HepG2 (cell line): ENCODE results near the gene MTCL1. TPM values are rescaled to one million over a fixed set of nuclear protein-coding genes. Genes with fewer than 3 reads are reported as not detected.

Experiments
- ATAC-seq: fragments of 200-7000 bp; cut with Tn5 transposase; 3 replicates; pipeline ENCODE4 v1.9.1; 2020; ENCODE audit warnings: mild to moderate bottlenecking, moderate library complexity
- BruUV-seq: library from RNA; stranded (reverse); fragments of 400-500 nt; replicated peaks from 2 replicates; lab custom pipeline; 2021; lab: Mats Ljungman, UMichigan
- CTCF ChIA-PET: fragments of 300-600 bp; formaldehyde crosslinking; extraction: SDS; loops from one replicate; lab custom pipeline; 2021; ENCODE audit warnings: low total read pairs, inconsistent platforms, low intra/inter-chr PET ratio; lab: Yijun Ruan, JAX
- POLR2A ChIA-PET: fragments of 350-600 bp; sonication (Branson Sonifier 250); formaldehyde crosslinking; loops from one replicate; lab custom pipeline; 2020; ENCODE audit warnings: antibody characterized with exemption, inconsistent platforms; lab: Yijun Ruan, JAX
- DNase-seq: peaks from one replicate; pipeline ENCODE4 v3.0.0-alpha.2; 2015; ENCODE audit warnings: low spot score
- FAIRE-seq: peaks from 3 replicates; lab custom pipeline; 2011; peaks lifted over from hg19 to GRCh38; lab: Jason Lieb, UNC
- H2AFZ ChIP-seq: one replicate; pipeline ENCODE4 v1.6.1; 2011; ENCODE audit warnings: low read length, inconsistent platforms
- H3K27ac ChIP-seq: fragments of 300-600 bp; 3 replicates; pipeline ENCODE4 v1.8.0; 2011; ENCODE audit warnings: mixed run types, mild to moderate bottlenecking, mixed read lengths, low read length, inconsistent platforms; ENCODE audit not compliant: insufficient read depth; ENCODE audit errors: extremely low read length
- H3K27me3 ChIP-seq, 2 experiments: fragments of 200-600 bp in 1 of 2; 2 replicates in 1 of 2; 3 replicates in 1 of 2; pipeline versions ENCODE4 v1.6.0 to v1.8.0; 2011; ENCODE audit warnings: low read length in 2 of 2, mild to moderate bottlenecking in 2 of 2, moderate library complexity in 2 of 2, inconsistent platforms in 1 of 2; ENCODE audit not compliant: insufficient read depth in 2 of 2, control insufficient read depth in 1 of 2
- H3K36me3 ChIP-seq, 2 experiments: fragments of 200-600 bp in 1 of 2; replicated peaks in 1 of 2; 2 replicates in 1 of 2; 3 replicates in 1 of 2; pipeline versions ENCODE4 v1.5.1 to v1.8.0; 2011; ENCODE audit warnings: low read length in 2 of 2, inconsistent platforms in 1 of 2; ENCODE audit not compliant: insufficient read depth in 2 of 2, control insufficient read depth in 1 of 2
- H3K4me1 ChIP-seq: 2 replicates; pipeline ENCODE4 v1.5.1; 2012; ENCODE audit warnings: low read length, inconsistent platforms; ENCODE audit not compliant: insufficient read depth
- H3K4me2 ChIP-seq: 2 replicates; pipeline ENCODE4 v1.6.0; 2011; ENCODE audit warnings: low read depth, low read length, inconsistent platforms
- H3K4me3 ChIP-seq, 3 experiments: fragments of 200-600 bp in 1 of 3; sonication (generic), shearing (Covaris generic) in 1 of 3; replicated peaks in 1 of 3; 2 replicates each; pipeline ENCODE4 v1.5.1; 2011 to 2016; ENCODE audit warnings: low read length in 3 of 3, inconsistent platforms in 2 of 3, low read depth in 2 of 3, mild to moderate bottlenecking in 2 of 3, control low read depth in 1 of 3, mixed read lengths in 1 of 3; ENCODE audit not compliant: insufficient read depth in 1 of 3
- H3K79me2 ChIP-seq: one replicate; pipeline ENCODE4 v1.6.1; 2011; ENCODE audit warnings: low read length, inconsistent platforms; ENCODE audit not compliant: insufficient read depth
- H3K9ac ChIP-seq: 2 replicates; pipeline ENCODE4 v1.6.0; 2011; ENCODE audit warnings: mild to moderate bottlenecking, low read depth, low read length, inconsistent platforms; ENCODE audit not compliant: insufficient read depth
- H3K9me3 ChIP-seq: 2 replicates; pipeline ENCODE4 v1.5.1; 2012; ENCODE audit warnings: mild to moderate bottlenecking, low read length
- H4K20me1 ChIP-seq: 2 replicates; pipeline ENCODE4 v1.6.0; 2011; ENCODE audit warnings: inconsistent platforms, mild to moderate bottlenecking, low read length, moderate library complexity; ENCODE audit not compliant: insufficient read depth
- AHDC1 ChIP-seq: sonication (generic); formaldehyde crosslinking; IDR thresholded peaks from 2 replicates; pipeline ENCODE4 v1.5.1; 2020; ENCODE audit warnings: mild to moderate bottlenecking, missing genetic modification reagents, borderline replicate concordance
- CEBPB ChIP-seq: IDR thresholded peaks from 2 replicates; pipeline ENCODE4 v1.6.1; 2011; ENCODE audit warnings: low read depth, low read length, improper control_type of control experiment, borderline replicate concordance
- IKZF5 ChIP-seq: IDR thresholded peaks from 2 replicates; pipeline ENCODE4 v1.6.1; 2018; ENCODE audit warnings: missing genetic modification reagents, mild to moderate bottlenecking, missing compliant biosample characterization
- MIXL1 ChIP-seq: IDR thresholded peaks from 2 replicates; pipeline ENCODE4 v1.6.1; 2016
- MTA3 ChIP-seq: sonication (generic); formaldehyde crosslinking; IDR thresholded peaks from 2 replicates; pipeline ENCODE4 v1.4.0; 2020; ENCODE audit warnings: missing genetic modification reagents
- MYC ChIP-seq: sonication (generic); formaldehyde crosslinking; IDR thresholded peaks from 2 replicates; pipeline ENCODE4 v1.9.0; 2021; ENCODE audit warnings: missing genetic modification reagents, borderline replicate concordance
- PAWR ChIP-seq: sonication (generic); formaldehyde crosslinking; IDR thresholded peaks from 2 replicates; pipeline ENCODE4 v1.4.0; 2020; ENCODE audit warnings: missing genetic modification reagents, mild to moderate bottlenecking, borderline replicate concordance
- PRPF4 ChIP-seq: fragments of 200-400 bp; formaldehyde crosslinking; IDR thresholded peaks from 2 replicates; pipeline ENCODE4 v1.6.1; 2016; ENCODE audit warnings: low read length, low read depth; ENCODE audit not compliant: poor library complexity, severe bottlenecking
- RBM22 ChIP-seq: fragments of 200-400 bp; formaldehyde crosslinking; optimal IDR thresholded peaks from 2 replicates; pipeline ENCODE3; 2017; ENCODE audit warnings: mild to moderate bottlenecking, low read length, moderate library complexity
- SRSF9 ChIP-seq: fragments of 200-400 bp; formaldehyde crosslinking; IDR thresholded peaks from 2 replicates; pipeline ENCODE4 v1.6.1; 2018; ENCODE audit warnings: borderline replicate concordance, mild to moderate bottlenecking, low read depth, low read length; ENCODE audit not compliant: insufficient read depth, poor library complexity, severe bottlenecking
- TBP ChIP-seq: sonication (generic); formaldehyde crosslinking; IDR thresholded peaks from 2 replicates; pipeline ENCODE4 v1.5.0; 2020; ENCODE audit warnings: missing genetic modification reagents
- U2AF2 ChIP-seq: fragments of 200-400 bp; formaldehyde crosslinking; IDR thresholded peaks from 2 replicates; pipeline ENCODE4 v1.6.1; 2017; ENCODE audit warnings: low read depth, mild to moderate bottlenecking, low read length
- ZBTB26 ChIP-seq: IDR thresholded peaks from 2 replicates; pipeline ENCODE4 v1.6.1; 2016; ENCODE audit warnings: missing compliant biosample characterization, missing genetic modification reagents, borderline replicate concordance
- ZNF777 ChIP-seq: sonication (generic); formaldehyde crosslinking; IDR thresholded peaks from 2 replicates; pipeline ENCODE4 v1.4.0; 2020; ENCODE audit warnings: missing genetic modification reagents
- WGBS: methylation state at CpG from one replicate; pipeline ENCODE4 v1.1.6; 2017; ENCODE audit warnings: low lambda C conversion rate; 5-methylcytosine and 5-hydroxymethylcytosine counted together
- in situ Hi-C: cut with HindIII; loops from 2 replicates; pipeline ENCODE4 v1.10.0; 2017; ENCODE audit warnings: low pct_unique_long_range_greater_than_20kb; ENCODE audit not compliant: extremely low pct_ligation_motif_present
- intact Hi-C: fragments of 100-400 bp; cut with micrococcal nuclease; formaldehyde crosslinking; loops from one replicate; pipeline ENCODE4 v1.10.0; 2022; ENCODE audit not compliant: unreplicated experiment
- polyA plus RNA-seq, 8 experiments: library from polyadenylated mRNA; depleted of rRNA in 3 of 8; stranded (reverse) in 7 of 8; unstranded in 1 of 8; fragments of >200 nt; fragmentation: Illumina TruSeq in 4 of 8; extraction: Trizol in 4 of 8; gene quantifications; 2 replicates each; pipeline versions ENCODE4 v1.2.1 to v1.2.3, GENCODE V29; 2011 to 2016; ENCODE audit warnings: low read depth in 4 of 8, missing spikeins in 1 of 8, mixed read lengths in 1 of 8; ENCODE audit not compliant: insufficient read depth in 1 of 8
- total RNA-seq, 5 experiments: library from RNA; depleted of rRNA; stranded (reverse); fragments of >200 nt; fragmentation: Illumina TruSeq; extraction: Trizol; gene quantifications; 2 replicates each; pipeline ENCODE4 v1.2.3, GENCODE V29; 2016; ENCODE audit warnings: low read depth in 1 of 5

MTCL1 gene
- total and polyA plus RNA-seq, 2 of the 13 experiments (the other 11 are each of a cell fraction or from before 2014, with no cell fraction given) = 3.1 to 3.2 TPM

GRCh38 chr18:8766559-8767293 lies 61.4 kb downstream of the MTCL1 start:
- H3K9ac ChIP-seq = no peak overlapping the region
- H3K27ac ChIP-seq = no peak overlapping the region
- no peaks in the 10 kb centered on the region for H3K79me2 ChIP-seq
- ATAC-seq (no peak), DNase-seq (no peak), FAIRE-seq (no peak)
- H3K4me2 ChIP-seq = no peak overlapping the region
- ChIA-PET CTCF (no interaction called here), POLR2A (no interaction called here)
- TF ChIP-seq MTA3 (CRISPR knock-in tag) = no peak
- TF ChIP-seq PAWR (CRISPR knock-in tag) = no peak
- TF ChIP-seq U2AF2 = no peak
- no peak for TF ChIP-seq ZNF777 (CRISPR knock-in tag)
- TF ChIP-seq IKZF5 (CRISPR knock-in tag) = no peak
- no peak for TF ChIP-seq MYC
- no peak for TF ChIP-seq RBM22
- TF ChIP-seq PRPF4 = no peak
- TF ChIP-seq AHDC1 = no peak
- TF ChIP-seq MIXL1 (CRISPR knock-in tag) = no peak
- TF ChIP-seq ZBTB26 = no peak
- TF ChIP-seq SRSF9 = no peak
- TF ChIP-seq CEBPB = no peak
- no peak for TF ChIP-seq TBP (CRISPR knock-in tag)
- BruUV-seq = no TSS peak
- H2AFZ ChIP-seq = no peak overlapping the region
- in situ Hi-C loops = no loop called here
- H3K36me3 ChIP-seq = 0 out of 5 replicates have a peak, but pooled peaks cover 0 to 2% of the 10 kb centered on the region in 2 experiments
- intact Hi-C loops = no loop called here
- H3K4me3 ChIP-seq = no peak overlapping the region
- no peaks in the 10 kb centered on the region for H4K20me1 ChIP-seq
- H3K4me1 ChIP-seq = no peaks in the 10 kb centered on the region
- 93% methylated on average over 2 of the region's 2 CpGs for WGBS
- no peaks in the 10 kb centered on the region for H3K27me3 ChIP-seq
- no peaks in the 10 kb centered on the region for H3K9me3 ChIP-seq
